GM19240 (cell line): ENCODE measurements around the gene PSMB7.

Experiments used
- DNase-seq: peaks from one replicate; pipeline ENCODE4 v3.0.0; 2011; ENCODE audit warnings: low spot score; ENCODE audit not compliant: insufficient read length

The PSMB7 gene

GRCh38 chr9:124411514-124412227 is 3.6 kb downstream of the PSMB7 start:
- DNase-seq, result no peak

GRCh38 chr9:124410321-124410913 is 4.8 kb downstream of the PSMB7 start:
- DNase-seq, result no peak

GRCh38 chr9:124409410-124409809 is 5.8 kb downstream of the PSMB7 start:
- no peak for DNase-seq

- DNase-seq, result no peak
Measured at GRCh38 chr9:124403246-124403645, 12.0 kb downstream of the PSMB7 start.

GRCh38 chr9:124399968-124400940 is 15.0 kb downstream of the PSMB7 start:
- no peak for DNase-seq

DNA sequence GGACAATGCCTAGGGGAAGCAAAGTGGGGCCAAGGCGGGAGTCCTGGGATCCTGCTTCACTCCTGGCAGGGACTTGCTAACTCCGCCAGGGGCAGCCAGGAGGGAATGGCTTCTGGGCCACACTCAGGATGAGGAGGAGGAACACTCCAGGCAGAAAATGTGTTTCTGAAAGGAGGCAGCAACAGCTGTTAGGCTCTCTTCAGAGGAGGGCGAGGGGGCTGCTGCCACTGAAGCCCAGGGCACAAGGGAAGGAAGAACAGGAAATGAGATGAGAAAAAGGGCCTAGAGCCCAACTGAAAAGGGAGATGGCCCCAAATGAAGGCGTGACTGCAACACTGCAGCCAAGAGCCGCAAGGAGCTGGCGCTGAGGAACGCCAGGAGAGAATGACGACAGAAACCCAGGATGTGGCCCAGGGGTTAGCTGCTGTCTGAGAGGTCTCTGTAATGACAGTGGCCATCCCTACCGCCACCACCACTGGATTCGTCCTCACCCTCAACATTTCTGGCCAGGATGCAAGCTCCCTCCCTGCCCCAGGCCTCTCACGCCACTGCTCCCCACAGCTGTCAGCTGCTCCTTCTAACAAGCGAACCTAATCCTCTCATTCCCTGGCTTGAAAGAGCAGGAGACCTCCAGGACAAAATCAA is 15.8 kb downstream of the PSMB7 start:
- DNase-seq, result no peak

DNA sequence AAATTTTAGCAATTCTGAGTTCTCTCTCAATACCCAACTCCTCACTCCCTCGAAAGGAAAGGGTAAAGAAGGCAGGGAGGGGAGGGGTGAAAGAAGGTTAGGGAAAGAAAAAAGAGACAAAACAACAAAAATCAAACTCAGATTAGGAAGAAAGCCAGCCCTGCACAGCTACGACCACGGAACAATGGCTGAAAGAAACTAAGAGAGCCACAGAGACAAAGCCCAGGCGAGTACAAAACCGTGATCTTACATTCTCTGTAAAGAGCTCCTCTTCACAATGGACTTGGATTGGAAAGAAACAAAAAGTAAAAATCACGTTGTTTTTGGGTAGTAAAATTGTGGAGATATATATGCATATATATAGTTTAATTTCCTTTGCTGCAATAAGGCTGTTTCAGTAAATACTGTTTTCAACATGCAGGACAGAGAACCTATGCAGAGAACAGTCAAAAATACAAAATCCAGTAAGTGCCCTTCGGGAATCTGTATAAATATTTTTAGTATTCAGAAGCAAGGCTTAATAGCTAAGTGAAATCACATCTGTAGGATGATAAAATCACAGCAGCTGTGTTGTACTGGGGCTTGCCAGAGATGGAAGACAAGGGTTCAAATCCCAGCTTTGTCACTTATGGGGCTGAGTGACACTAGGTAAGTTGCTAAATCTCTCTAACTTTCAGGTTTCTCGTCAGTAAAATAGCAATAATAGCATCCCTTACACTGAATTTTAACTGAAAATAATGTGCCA is 16.9 kb downstream of the PSMB7 start:
- no peak for DNase-seq

- DNase-seq, result no peak
Measured at GRCh38 chr9:124395826-124396225, 19.4 kb downstream of the PSMB7 start.

GRCh38 chr9:124394596-124394995 is 20.6 kb downstream of the PSMB7 start:
- no peak for DNase-seq

- DNase-seq, result no peak
Measured at GRCh38 chr9:124394167-124394566, 21.1 kb downstream of the PSMB7 start.

DNA sequence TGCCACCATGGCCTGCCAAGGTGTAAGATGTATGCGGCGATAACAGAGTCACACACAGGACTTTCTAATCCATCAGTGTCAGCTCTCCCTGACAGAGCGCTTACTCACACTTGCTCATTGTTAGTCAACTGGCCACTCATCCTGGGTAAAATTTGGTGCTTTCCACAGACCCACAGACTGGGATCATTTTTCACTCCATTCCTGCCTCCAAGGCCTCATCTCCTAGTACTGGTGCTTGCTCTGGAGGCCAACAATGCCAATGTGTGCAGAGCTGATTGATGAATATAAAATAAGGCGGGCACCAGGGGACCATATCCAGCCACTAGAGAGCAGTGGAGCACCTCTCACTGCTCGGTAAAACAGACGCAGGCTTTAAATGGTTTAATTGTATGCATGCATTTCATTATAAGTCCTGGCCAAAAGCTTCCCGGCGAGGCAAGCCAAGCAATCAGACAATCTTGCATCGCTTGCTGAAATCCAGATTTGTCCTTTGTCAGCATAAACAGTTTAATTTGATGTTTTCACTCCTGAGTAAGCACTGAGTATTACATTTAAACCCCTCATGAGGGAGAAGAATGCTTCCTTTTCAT is 22.3 kb downstream of the PSMB7 start:
- DNase-seq, result no peak

DNA sequence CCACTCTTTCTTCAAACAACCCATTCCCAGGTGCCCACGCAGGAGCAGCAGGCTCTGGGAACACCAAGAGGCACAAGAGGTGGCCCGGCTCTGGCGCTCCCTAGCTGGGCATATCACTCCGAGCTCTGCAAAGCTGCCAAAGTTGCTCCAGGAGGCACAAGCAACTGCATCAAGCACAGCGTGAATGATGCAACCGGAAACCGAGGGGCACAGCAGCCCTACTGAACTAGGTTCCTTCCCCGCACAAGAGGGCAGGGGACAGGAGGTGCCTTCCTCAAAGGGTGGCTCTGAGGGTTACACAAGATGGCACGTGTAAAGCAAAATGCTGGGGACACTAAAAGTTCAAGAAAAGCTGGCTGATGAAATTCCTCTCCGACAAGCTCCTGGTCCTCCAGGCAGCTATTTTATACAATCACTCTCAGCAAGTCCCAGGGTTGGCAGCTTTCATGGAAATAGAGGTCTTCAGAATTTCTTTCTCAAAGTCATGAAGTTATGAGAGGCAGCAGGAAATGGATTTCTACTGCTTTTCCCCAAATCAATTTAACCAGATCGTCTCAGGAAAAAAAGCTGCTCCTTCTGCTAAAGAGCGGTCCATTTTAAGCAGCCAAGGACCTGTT is 22.9 kb downstream of the PSMB7 start:
- DNase-seq, result no peak

GRCh38 chr9:124390794-124391658 is 24.2 kb downstream of the PSMB7 start:
- DNase-seq, result no peak

DNA sequence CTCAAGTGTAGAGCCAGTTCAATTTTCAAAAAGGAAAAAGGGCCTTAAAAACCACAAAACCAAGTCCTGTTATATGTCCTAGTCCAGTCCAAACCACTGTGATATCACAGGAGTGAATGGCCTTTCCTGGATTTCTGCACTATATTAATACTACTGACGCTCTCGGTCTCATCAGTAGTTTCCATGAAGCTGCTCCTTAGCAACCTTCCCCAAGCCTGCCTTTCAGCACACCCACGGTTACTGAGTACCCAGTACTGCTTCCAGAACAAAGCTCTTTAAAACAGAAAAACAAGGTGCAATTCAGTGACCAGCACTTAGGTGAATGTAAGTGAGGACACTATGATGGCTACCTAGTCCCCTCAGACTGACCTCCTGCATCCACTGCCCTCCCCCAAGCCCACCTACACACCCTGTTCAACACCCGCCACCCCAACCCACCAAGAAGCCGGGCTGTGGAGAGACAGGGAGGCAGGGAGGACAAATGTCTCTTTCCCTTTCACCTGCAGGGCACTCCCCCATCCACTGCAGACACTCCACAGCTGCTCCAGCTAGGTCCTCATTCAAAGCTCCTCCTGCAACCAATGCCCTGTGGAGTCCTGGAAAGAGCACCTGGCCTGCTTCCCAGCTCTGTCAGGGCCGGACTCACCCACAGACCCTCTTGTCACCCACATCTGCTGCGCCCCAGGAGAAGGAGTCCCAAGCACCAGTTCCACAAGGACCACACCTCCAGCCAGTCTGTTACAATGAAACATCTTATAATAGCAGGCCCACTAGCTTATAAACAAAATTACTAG is 25.9 kb downstream of the PSMB7 start:
- no peak for DNase-seq

DNA sequence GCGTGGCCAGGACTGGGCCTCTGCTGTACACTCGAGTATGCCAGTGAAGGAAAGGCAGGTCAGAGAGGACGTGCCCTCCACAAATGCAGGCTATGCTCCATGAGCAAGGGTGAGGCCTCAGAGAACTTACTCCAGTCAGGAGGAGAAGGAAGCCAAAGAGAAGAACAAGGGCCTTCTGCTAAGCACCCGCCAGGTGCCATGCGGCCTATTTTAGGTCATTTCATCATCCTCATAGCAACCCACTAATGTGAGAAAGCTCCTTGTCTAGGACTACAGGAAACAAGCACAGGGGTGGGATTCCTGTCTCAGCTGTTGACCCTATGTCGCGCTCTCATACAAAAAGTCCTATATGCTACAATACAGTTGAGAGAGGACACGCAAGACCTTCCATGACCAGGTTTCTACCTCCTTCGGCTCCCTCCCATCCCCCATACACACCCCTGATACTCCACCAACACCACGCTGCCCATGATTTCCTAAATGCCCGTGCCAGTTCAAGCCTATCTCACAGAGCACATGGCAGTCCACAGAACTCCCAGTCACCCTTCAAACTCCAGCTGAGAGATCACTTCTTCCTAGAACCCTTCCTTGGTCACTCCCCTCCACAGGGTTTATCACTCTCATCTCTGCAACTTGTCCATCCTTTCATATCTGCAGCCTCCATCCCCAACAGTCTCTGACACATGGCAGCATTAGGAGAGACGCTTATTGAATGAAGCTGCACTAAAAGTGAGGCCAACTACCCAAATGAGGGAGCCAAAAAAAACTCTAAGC is 26.8 kb downstream of the PSMB7 start:
- no peak for DNase-seq

DNA sequence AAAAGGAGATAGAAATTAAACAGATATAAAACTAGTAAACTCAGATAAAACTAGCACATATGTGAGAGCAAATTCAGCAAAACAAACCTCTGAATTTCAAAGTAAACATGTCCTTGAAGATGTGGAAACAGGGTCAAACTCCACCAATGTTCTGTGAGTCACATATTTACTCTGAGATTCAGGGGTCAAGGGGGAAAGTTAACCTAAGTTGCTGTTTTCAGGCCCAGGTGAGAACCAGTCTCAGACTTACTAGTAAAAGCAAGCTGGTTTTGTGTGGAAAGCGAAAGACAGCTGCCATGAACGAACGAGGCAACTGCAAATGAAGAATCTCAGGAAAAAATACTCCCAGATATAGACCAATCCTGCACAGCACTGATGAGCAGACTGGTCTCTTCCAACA is 29.0 kb downstream of the PSMB7 start:
- no peak for DNase-seq

DNA sequence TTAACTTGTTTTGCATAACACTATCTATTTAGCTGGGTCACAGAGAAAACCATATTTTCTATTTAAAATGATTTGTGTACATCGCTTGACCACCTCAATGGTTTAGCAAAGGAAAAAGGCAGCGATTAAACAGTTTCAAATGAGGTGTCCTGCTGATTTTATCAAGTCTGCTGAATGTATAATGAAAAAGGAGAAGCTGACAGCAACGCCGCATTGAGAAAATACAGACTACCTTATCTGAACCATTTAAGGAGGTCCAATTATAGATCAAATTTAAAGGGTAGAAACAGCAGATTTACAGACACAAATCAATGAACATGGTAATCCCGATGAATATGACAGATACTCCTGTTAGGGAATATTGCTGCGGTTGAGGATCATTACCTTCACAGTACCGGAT is 29.6 kb downstream of the PSMB7 start:
- DNase-seq, result no peak

DNA sequence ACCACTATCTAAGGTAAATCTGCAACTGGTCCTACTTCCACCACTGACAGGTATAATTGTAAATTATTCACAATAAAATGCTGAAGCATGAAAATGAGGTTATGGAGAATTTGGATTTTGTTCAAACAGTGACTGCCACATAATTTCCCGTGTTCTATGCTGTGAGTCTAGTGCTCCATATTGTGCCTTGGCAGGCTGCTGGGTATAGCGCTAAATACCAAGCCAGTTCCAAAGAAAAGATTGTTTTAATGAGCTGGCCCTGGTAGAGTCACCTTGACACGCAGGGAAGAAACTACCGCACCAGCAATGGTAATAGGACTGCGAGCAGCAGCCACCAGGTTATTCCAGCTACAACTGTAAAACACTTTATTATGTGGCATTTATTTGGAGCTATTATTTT is 30.4 kb downstream of the PSMB7 start:
- DNase-seq, result no peak
